T-helper 2 cell (primary cell): ENCODE results near the gene URAD.
"Not testable (repeated sequence)": the region's sequence is repeated elsewhere in the genome, so short reads cannot be mapped to it uniquely, and the experiment has no call there.

Experiments
- DNase-seq, 5 experiments: peaks; one replicate each; pipeline versions ENCODE4 v3.0.0 to v3.0.0-alpha.2; 2012 to 2022
- total RNA-seq, 2 donors: gene quantifications; one replicate each; lab custom pipeline; 2026; lab: John Stamatoyannopoulos, UW

The URAD gene
- total RNA-seq: 0 to 0.31 reads per million in 2 donors

- DNase-seq: no peak
These were observed at the start of gene URAD for GRCh38 chr13:27988520-27988919. Gene URAD (minus strand): TSS chr13:27988693. CDS start chr13:27988637, 56 bp downstream.

GRCh38 chr13:28037399-28037798 lies 48.9 kb upstream of the URAD start:
- DNase-seq: no peak

- no peak for DNase-seq
These were observed 46.8 kb upstream of the URAD start for GRCh38 chr13:28035146-28035782.

GRCh38 chr13:28033894-28034655 lies 45.6 kb upstream of the URAD start:
- no peak for DNase-seq

- DNase-seq: not testable (repeated sequence)
These were observed 43.9 kb upstream of the URAD start for GRCh38 chr13:28032438-28032837.

GRCh38 chr13:28031896-28032288 lies 43.4 kb upstream of the URAD start:
- no peak for DNase-seq

GRCh38 chr13:28031220-28031895 lies 42.9 kb upstream of the URAD start:
- DNase-seq: no peak

- DNase-seq: no peak
These were observed 39.3 kb upstream of the URAD start for GRCh38 chr13:28027607-28028364.

GRCh38 chr13:28027071-28027470 lies 38.6 kb upstream of the URAD start:
- DNase-seq: no peak

- no peak for DNase-seq
These were observed 38.0 kb upstream of the URAD start for GRCh38 chr13:28026508-28026907.

- DNase-seq: no peak
These were observed 34.5 kb upstream of the URAD start for GRCh38 chr13:28022848-28023518.

- DNase-seq: no peak
These were observed 25.8 kb upstream of the URAD start for GRCh38 chr13:28014301-28014700.

GRCh38 chr13:28013482-28013881 lies 25.0 kb upstream of the URAD start:
- DNase-seq: no peak

GRCh38 chr13:28012896-28013295 lies 24.4 kb upstream of the URAD start:
- peak in 1 of 5 experiments; percentile 46 for DNase-seq

- DNase-seq: no peak
These were observed 23.9 kb upstream of the URAD start for GRCh38 chr13:28012383-28012782.

GRCh38 chr13:28010046-28010445 lies 21.6 kb upstream of the URAD start:
- DNase-seq: no peak

- DNase-seq: not testable (repeated sequence)
These were observed 16.5 kb upstream of the URAD start for GRCh38 chr13:28005016-28005415.

GRCh38 chr13:28002886-28003698 lies 14.6 kb upstream of the URAD start:
- DNase-seq: no peak

- DNase-seq: no peak
These were observed 13.5 kb upstream of the URAD start for GRCh38 chr13:28001837-28002473.

GRCh38 chr13:28001049-28001448 lies 12.6 kb upstream of the URAD start:
- no peak for DNase-seq

- DNase-seq: no peak
These were observed 12.1 kb upstream of the URAD start for GRCh38 chr13:28000567-28000966.
